Measurements from ENCODE around the gene RGS21. TPM values are rescaled to one million over a fixed set of nuclear protein-coding genes. Genes with fewer than 3 reads are reported as not detected.

The RGS21 gene
- total RNA-seq, 2 experiments from 2014 or later = not detected

DNA sequence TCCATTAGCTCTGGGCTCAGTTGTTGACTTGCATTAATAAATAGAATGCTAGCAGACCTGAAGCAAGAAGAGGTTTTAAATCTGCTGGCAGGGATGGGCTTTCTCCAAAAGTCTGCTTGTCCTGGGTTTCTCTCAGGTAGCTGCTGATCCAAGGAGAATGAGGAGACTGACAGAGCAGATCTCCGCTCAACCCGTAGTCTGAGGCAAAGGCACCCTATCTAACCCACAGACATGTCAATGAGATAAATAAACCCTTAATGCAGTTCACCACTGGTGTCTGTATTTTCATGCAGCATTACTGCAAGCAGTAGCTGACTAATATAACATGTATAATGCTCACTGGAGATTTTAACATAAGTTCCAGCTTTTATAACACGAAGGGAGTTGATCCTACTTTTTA is 44.1 kb upstream of the RGS21 start:
- H3K4me2 ChIP-seq (ENCODE audit: low read length) = no peak overlapping the region
- no peaks in the 10 kb centered on the region for H4K20me1 ChIP-seq (ENCODE audit: insufficient read depth, low read length)
- intact Hi-C loops (cut with micrococcal nuclease; ENCODE audit: unreplicated experiment) = no loop called here
- no peaks in the 10 kb centered on the region for H3K79me2 ChIP-seq (ENCODE audit: insufficient read depth, low read depth, low read length)
- no TSS peak for BruUV-seq (replicated peaks)
- ChIA-PET CTCF (ENCODE audit: unreplicated experiment) (interaction anchor here (0.7 kb wide), 1 partner anchor 30 kb away, joined by 3 read pairs; no protein-coding TSS in a partner anchor), POLR2A (no interaction called here)
- no peak for DNase-seq (ENCODE audit: low spot score)
- H3K36me3 ChIP-seq (ENCODE audit: insufficient read depth, low read length) = no peaks in the 10 kb centered on the region
- TF ChIP-seq, protein P1, sequence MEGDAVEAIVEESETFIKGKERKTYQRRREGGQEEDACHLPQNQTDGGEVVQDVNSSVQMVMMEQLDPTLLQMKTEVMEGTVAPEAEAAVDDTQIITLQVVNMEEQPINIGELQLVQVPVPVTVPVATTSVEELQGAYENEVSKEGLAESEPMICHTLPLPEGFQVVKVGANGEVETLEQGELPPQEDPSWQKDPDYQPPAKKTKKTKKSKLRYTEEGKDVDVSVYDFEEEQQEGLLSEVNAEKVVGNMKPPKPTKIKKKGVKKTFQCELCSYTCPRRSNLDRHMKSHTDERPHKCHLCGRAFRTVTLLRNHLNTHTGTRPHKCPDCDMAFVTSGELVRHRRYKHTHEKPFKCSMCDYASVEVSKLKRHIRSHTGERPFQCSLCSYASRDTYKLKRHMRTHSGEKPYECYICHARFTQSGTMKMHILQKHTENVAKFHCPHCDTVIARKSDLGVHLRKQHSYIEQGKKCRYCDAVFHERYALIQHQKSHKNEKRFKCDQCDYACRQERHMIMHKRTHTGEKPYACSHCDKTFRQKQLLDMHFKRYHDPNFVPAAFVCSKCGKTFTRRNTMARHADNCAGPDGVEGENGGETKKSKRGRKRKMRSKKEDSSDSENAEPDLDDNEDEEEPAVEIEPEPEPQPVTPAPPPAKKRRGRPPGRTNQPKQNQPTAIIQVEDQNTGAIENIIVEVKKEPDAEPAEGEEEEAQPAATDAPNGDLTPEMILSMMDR (conservative IDR thresholded peaks at IDR 0.05; ENCODE audit: low read length) = no peak
- no peak for TF ChIP-seq EZH2phosphoT487 (IDR thresholded peaks at IDR 0.05; ENCODE audit: borderline replicate concordance, low read depth, low read length)
- no peaks in the 10 kb centered on the region for H3K4me1 ChIP-seq (ENCODE audit: insufficient read depth, low read length, poor library complexity, severe bottlenecking)
- H3K9me2 ChIP-seq (ENCODE audit: insufficient read depth, low read length) = no peaks in the 10 kb centered on the region
- no peaks in the 10 kb centered on the region for H3K9me3 ChIP-seq (ENCODE audit: low read length)
- H3K27ac ChIP-seq (ENCODE audit: low read depth, low read length, poor library complexity, severe bottlenecking) = no peak overlapping the region
- H3K4me3 ChIP-seq (ENCODE audit: low read depth, low read length, poor library complexity, severe bottlenecking) = no peak overlapping the region
- no peak overlapping the region for H2AFZ ChIP-seq (ENCODE audit: low read length)

DNA sequence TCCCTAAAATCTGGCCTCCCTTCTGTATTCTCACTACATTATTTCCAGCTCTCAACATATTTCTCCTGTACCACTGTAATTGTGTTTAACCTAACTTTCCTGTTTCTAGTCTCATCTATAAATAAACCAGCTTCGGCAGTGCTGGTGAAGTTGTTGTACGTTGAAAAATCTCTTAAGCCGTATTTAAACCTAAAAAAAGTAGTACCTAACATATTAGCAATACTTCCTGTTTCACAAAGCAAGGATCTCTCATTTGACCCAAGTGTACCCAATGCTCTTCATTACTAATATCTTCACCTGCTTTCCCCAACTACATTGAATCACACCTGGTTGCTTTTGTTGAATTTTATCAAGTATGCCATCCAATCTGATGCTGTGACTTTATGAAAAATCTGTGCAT is 42.2 kb upstream of the RGS21 start:
- Histone ChIP-seq H3K9me2 (ENCODE audit: insufficient read depth, low read length) (no peaks in the 10 kb centered on the region), H3K36me3 (ENCODE audit: insufficient read depth, low read length) (no peaks in the 10 kb centered on the region), H3K4me3 (ENCODE audit: low read depth, low read length, poor library complexity, severe bottlenecking) (no peak overlapping the region), H4K20me1 (ENCODE audit: insufficient read depth, low read length) (no peaks in the 10 kb centered on the region), H3K4me1 (ENCODE audit: insufficient read depth, low read length, poor library complexity, severe bottlenecking) (no peaks in the 10 kb centered on the region), H2AFZ (ENCODE audit: low read length) (no peak overlapping the region), H3K27ac (ENCODE audit: low read depth, low read length, poor library complexity, severe bottlenecking) (no peak overlapping the region), H3K79me2 (ENCODE audit: insufficient read depth, low read depth, low read length) (no peaks in the 10 kb centered on the region), H3K4me2 (ENCODE audit: low read length) (no peak overlapping the region), H3K9me3 (ENCODE audit: low read length) (no peaks in the 10 kb centered on the region)
- DNase-seq (ENCODE audit: low spot score) = no peak
- TF ChIP-seq, protein P1 (conservative IDR thresholded peaks at IDR 0.05; ENCODE audit: low read length) = no peak
- TF ChIP-seq EZH2phosphoT487 (IDR thresholded peaks at IDR 0.05; ENCODE audit: borderline replicate concordance, low read depth, low read length) = no peak
- BruUV-seq (replicated peaks) = no TSS peak
- intact Hi-C loops (cut with micrococcal nuclease; ENCODE audit: unreplicated experiment) = no loop called here
- ChIA-PET POLR2A (interaction anchor here (0.8 kb wide), 1 partner anchor 68 kb away, joined by 3 read pairs; no protein-coding TSS in a partner anchor), CTCF (ENCODE audit: unreplicated experiment) (no interaction called here)

DNA sequence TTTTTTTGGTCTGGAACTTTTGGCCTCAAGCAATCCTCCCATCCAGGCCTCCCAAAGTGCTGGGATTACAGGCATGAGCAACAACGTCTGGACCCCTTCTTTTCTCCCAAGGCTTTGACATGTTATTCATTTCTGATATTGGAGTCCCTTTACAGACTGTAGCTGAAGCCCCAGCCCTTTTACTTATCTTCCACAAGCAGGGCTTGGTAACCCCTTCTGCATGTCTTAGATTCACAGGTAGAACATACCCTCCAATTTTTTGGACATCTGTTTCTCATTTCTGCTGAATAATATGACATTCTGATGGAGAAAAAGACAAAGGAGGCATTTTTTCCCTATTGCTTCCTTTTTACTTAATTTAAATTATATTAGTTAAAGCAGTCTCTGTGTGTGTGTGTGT is 39.2 kb upstream of the RGS21 start:
- ChIA-PET POLR2A (interaction anchor here (0.6 kb wide), 1 partner anchor 11 kb away, joined by 4 read pairs; no protein-coding TSS in a partner anchor), CTCF (ENCODE audit: unreplicated experiment) (no interaction called here)
- no peaks in the 10 kb centered on the region for H3K79me2 ChIP-seq (ENCODE audit: insufficient read depth, low read depth, low read length)
- no peaks in the 10 kb centered on the region for H3K9me3 ChIP-seq (ENCODE audit: low read length)
- BruUV-seq (replicated peaks) = no TSS peak
- H3K9me2 ChIP-seq (ENCODE audit: insufficient read depth, low read length) = no peaks in the 10 kb centered on the region
- H3K4me2 ChIP-seq (ENCODE audit: low read length) = no peak overlapping the region
- no peaks in the 10 kb centered on the region for H3K4me1 ChIP-seq (ENCODE audit: insufficient read depth, low read length, poor library complexity, severe bottlenecking)
- H3K27ac ChIP-seq (ENCODE audit: low read depth, low read length, poor library complexity, severe bottlenecking) = no peak overlapping the region
- intact Hi-C loops (cut with micrococcal nuclease; ENCODE audit: unreplicated experiment) = no loop called here
- no peak overlapping the region for H3K4me3 ChIP-seq (ENCODE audit: low read depth, low read length, poor library complexity, severe bottlenecking)
- no peak for TF ChIP-seq EZH2phosphoT487 (IDR thresholded peaks at IDR 0.05; ENCODE audit: borderline replicate concordance, low read depth, low read length)
- TF ChIP-seq, protein P1 (conservative IDR thresholded peaks at IDR 0.05; ENCODE audit: low read length) = no peak
- no peak overlapping the region for H2AFZ ChIP-seq (ENCODE audit: low read length)
- DNase-seq (ENCODE audit: low spot score) = no peak
- H4K20me1 ChIP-seq (ENCODE audit: insufficient read depth, low read length) = no peaks in the 10 kb centered on the region
- H3K36me3 ChIP-seq (ENCODE audit: insufficient read depth, low read length) = no peaks in the 10 kb centered on the region
